GM18505 (cell line): Measurements from ENCODE around the gene PABPC5.

Experiments
- ATAC-seq: cut with Tn5 transposase; IDR thresholded peaks from one replicate; pipeline ENCODE4 v1.9.1; 2021; ENCODE audit not compliant: unreplicated experiment
- POLR2A ChIP-seq: IDR thresholded peaks from 4 replicates; pipeline ENCODE4 v1.6.1; 2011; ENCODE audit warnings: borderline replicate concordance; ENCODE audit not compliant: insufficient read depth, insufficient read length; ENCODE audit errors: extremely low read depth

Gene PABPC5

GRCh38 chrX:91434351-91435168 is at the start of gene PABPC5:
Gene PABPC5, plus strand, starts transcription at chrX:91434839. Its CDS starts 739 bp downstream, at chrX:91435578.
- no peak for ATAC-seq
- no peak for TF ChIP-seq POLR2A

- no peak for TF ChIP-seq POLR2A
- no peak for ATAC-seq
Observed at GRCh38 chrX:91389026-91389425, 45.6 kb upstream of the PABPC5 start.

- TF ChIP-seq POLR2A: no peak
- ATAC-seq: no peak
Observed at GRCh38 chrX:91414713-91415112, 19.9 kb upstream of the PABPC5 start.

- ATAC-seq: no peak
- TF ChIP-seq POLR2A: no peak
Observed at GRCh38 chrX:91435395-91435794, 756 bp downstream of the PABPC5 start.
